ENCODE measurements around the gene PIWIL4. TPM values are rescaled to one million over a fixed set of nuclear protein-coding genes. Genes with fewer than 3 reads are reported as not detected.

PIWIL4 gene
- total RNA-seq, 3 donors from 2014 or later = 4.8 to 6.7 (median 5.6) TPM

- H3K36me3 ChIP-seq = no peaks in the 10 kb centered on the region
- no peaks in the 10 kb centered on the region for H3K4me1 ChIP-seq
- no peak for TF ChIP-seq CTCF (IDR thresholded peaks at IDR 0.05)
- TF ChIP-seq POLR2AphosphoS5 (IDR thresholded peaks at IDR 0.05) = no peak
- no peak for TF ChIP-seq POLR2A (IDR thresholded peaks at IDR 0.05)
- H3K27ac ChIP-seq = no peak overlapping the region
- intact Hi-C loops (cut with DNase I; ENCODE audit: low total_unique reads) = no loop called here
- peaks cover 0 to 8% of the 10 kb centered on the region in 2 donors for H3K9me3 ChIP-seq
- H3K27me3 ChIP-seq = no peaks in the 10 kb centered on the region
- no peak overlapping the region for H3K4me3 ChIP-seq
- no peak for DNase-seq (ENCODE audit: low spot score in 2 of 2)
Observed at GRCh38 chr11:94662846-94663390, 95.8 kb downstream of the PIWIL4 start.

GRCh38 chr11:94664346-94664745, 97.2 kb downstream of the PIWIL4 start:
- Histone ChIP-seq H3K4me3 (no peak overlapping the region), H3K36me3 (no peaks in the 10 kb centered on the region), H3K9me3 (peaks cover 0 to 8% of the 10 kb centered on the region in 2 donors), H3K27me3 (no peaks in the 10 kb centered on the region), H3K4me1 (no peaks in the 10 kb centered on the region), H3K27ac (no peak overlapping the region)
- TF ChIP-seq POLR2AphosphoS5 (IDR thresholded peaks at IDR 0.05) = no peak
- no peak for TF ChIP-seq CTCF (IDR thresholded peaks at IDR 0.05)
- DNase-seq (ENCODE audit: low spot score in 2 of 2) = no peak
- intact Hi-C loops (cut with DNase I; ENCODE audit: low total_unique reads) = no loop called here

- Histone ChIP-seq H3K4me1 (no peaks in the 10 kb centered on the region), H3K9me3 (peaks cover 0 to 8% of the 10 kb centered on the region in 2 donors), H3K36me3 (no peaks in the 10 kb centered on the region), H3K27me3 (no peaks in the 10 kb centered on the region), H3K4me3 (no peak overlapping the region), H3K27ac (no peak overlapping the region)
- no peak for DNase-seq (ENCODE audit: low spot score in 2 of 2)
- intact Hi-C loops (cut with DNase I; ENCODE audit: low total_unique reads) = no loop called here
- TF ChIP-seq POLR2A (IDR thresholded peaks at IDR 0.05) (no peak), CTCF (IDR thresholded peaks at IDR 0.05) (no peak)
Observed at GRCh38 chr11:94665116-94665659, 98.0 kb downstream of the PIWIL4 start.

GRCh38 chr11:94666792-94667721, 99.9 kb downstream of the PIWIL4 start:
- no peak overlapping the region for H3K4me3 ChIP-seq
- intact Hi-C loops (cut with DNase I; ENCODE audit: low total_unique reads) = no loop called here
- DNase-seq (ENCODE audit: low spot score in 2 of 2) = no peak
- H3K27ac ChIP-seq = no peak overlapping the region
- H3K4me1 ChIP-seq = no peaks in the 10 kb centered on the region
- no peaks in the 10 kb centered on the region for H3K36me3 ChIP-seq
- no peaks in the 10 kb centered on the region for H3K27me3 ChIP-seq
- peaks cover 0 to 12% of the 10 kb centered on the region in 2 donors for H3K9me3 ChIP-seq
- no peak for TF ChIP-seq CTCF (IDR thresholded peaks at IDR 0.05)
- no peak for TF ChIP-seq POLR2A (IDR thresholded peaks at IDR 0.05)
- TF ChIP-seq POLR2AphosphoS5 (IDR thresholded peaks at IDR 0.05) = no peak

GRCh38 chr11:94668212-94668793, 101.1 kb downstream of the PIWIL4 start:
- TF ChIP-seq CTCF (IDR thresholded peaks at IDR 0.05) (no peak), POLR2A (IDR thresholded peaks at IDR 0.05) (no peak), POLR2AphosphoS5 (IDR thresholded peaks at IDR 0.05) (no peak)
- no peaks in the 10 kb centered on the region for H3K27me3 ChIP-seq
- H3K36me3 ChIP-seq = no peaks in the 10 kb centered on the region
- intact Hi-C loops (cut with DNase I; ENCODE audit: low total_unique reads) = no loop called here
- no peak overlapping the region for H3K4me3 ChIP-seq
- H3K9me3 ChIP-seq = peaks cover 0 to 14% of the 10 kb centered on the region in 2 donors
- no peak overlapping the region for H3K27ac ChIP-seq
- no peaks in the 10 kb centered on the region for H3K4me1 ChIP-seq
- no peak for DNase-seq (ENCODE audit: low spot score in 2 of 2)

All from breast epithelium (tissue), 4 donors.